Gastrocnemius medialis (tissue), 4 donors: ENCODE results near the gene FCAR. TPM values are rescaled to one million over a fixed set of nuclear protein-coding genes. Genes with fewer than 3 reads are reported as not detected.
"Not testable (repeated sequence)": the region's sequence is repeated elsewhere in the genome, so short reads cannot be mapped to it uniquely, and the experiment has no call there.

ENCODE experiments used
- ATAC-seq, 2 donors: fragments of 150-250 bp; one replicate each; pipeline ENCODE4 v1.9.1; 2016
- DNase-seq, 2 donors: peaks; one replicate each; pipeline ENCODE4 v3.0.0-alpha.2; 2019
- H3K27ac ChIP-seq, 4 donors: fragments of 200-600 bp; sonication (generic); 1 replicate in 1 of 4; 2 replicates in 3 of 4; pipeline ENCODE4 v1.5.1; 2016 to 2018; ENCODE audit warnings: mild to moderate bottlenecking in 2 of 4, moderate library complexity in 1 of 4
- H3K27me3 ChIP-seq, 3 donors: fragments of 200-600 bp; sonication (generic) in 2 of 3; 1 replicate in 1 of 3; 2 replicates in 2 of 3; pipeline versions ENCODE4 v1.5.1 to v1.6.0; 2016 to 2019; ENCODE audit warnings: mild to moderate bottlenecking in 1 of 3, moderate library complexity in 1 of 3
- H3K36me3 ChIP-seq, 2 donors: fragments of 200-600 bp; sonication (generic) in 1 of 2; one replicate each; pipeline ENCODE4 v1.5.1; 2017 to 2018
- H3K4me1 ChIP-seq, 2 donors: fragments of 200-600 bp; sonication (generic) in 1 of 2; one replicate each; pipeline ENCODE4 v1.5.1; 2016 to 2017; ENCODE audit warnings: mild to moderate bottlenecking in 2 of 2
- H3K4me3 ChIP-seq, 4 donors: fragments of 200-600 bp; sonication (generic) in 3 of 4; 1 replicate in 1 of 4; 2 replicates in 3 of 4; pipeline ENCODE4 v1.5.1; 2016 to 2019; ENCODE audit warnings: mild to moderate bottlenecking in 2 of 4
- H3K9me3 ChIP-seq, 3 donors: fragments of 200-600 bp; sonication (generic) in 2 of 3; 1 replicate in 1 of 3; 2 replicates in 2 of 3; pipeline ENCODE4 v1.5.1; 2016 to 2019
- CTCF ChIP-seq, 5 experiments: fragments of 450-650 bp in 3 of 5; fragments of 200-600 bp in 2 of 5; sonication (generic) in 2 of 5; IDR thresholded peaks in 4 of 5; conservative IDR thresholded peaks in 1 of 5; 1 replicate in 4 of 5; 2 replicates in 1 of 5; pipeline ENCODE4 v1.5.1; 2016 to 2019; ENCODE audit warnings: antibody characterized with exemption in 5 of 5, mild to moderate bottlenecking in 3 of 5, moderate library complexity in 3 of 5
- POLR2A ChIP-seq, 2 donors: fragments of 450-650 bp; IDR thresholded peaks; one replicate each; pipeline ENCODE4 v1.6.1; 2017; ENCODE audit warnings: antibody characterized with exemption in 2 of 2, mild to moderate bottlenecking in 2 of 2, moderate library complexity in 2 of 2
- in situ Hi-C, 4 donors: fragments of 200-750 bp; cut with MboI; loops; one replicate each; pipeline versions ENCODE4 v1.15.0 to v1.8.0; 2017; ENCODE audit warnings: low sequenced_read_pairs in 4 of 4
- intact Hi-C: fragments of 100-400 bp; cut with DNase I; formaldehyde crosslinking; loops from one replicate; pipeline ENCODE4 v1.15.1; 2023; ENCODE audit warnings: low total_unique reads
- total RNA-seq, 4 donors: library from RNA; depleted of rRNA; stranded (reverse); fragments of >200 nt; gene quantifications; one replicate each; pipeline versions ENCODE4 v1.1.0 to v1.2.3, GENCODE V29; 2016

The FCAR gene
- total RNA-seq, 4 donors from 2014 or later, result 0.33 to 2.0 (median 0.41) TPM; not detected in 1

DNA sequence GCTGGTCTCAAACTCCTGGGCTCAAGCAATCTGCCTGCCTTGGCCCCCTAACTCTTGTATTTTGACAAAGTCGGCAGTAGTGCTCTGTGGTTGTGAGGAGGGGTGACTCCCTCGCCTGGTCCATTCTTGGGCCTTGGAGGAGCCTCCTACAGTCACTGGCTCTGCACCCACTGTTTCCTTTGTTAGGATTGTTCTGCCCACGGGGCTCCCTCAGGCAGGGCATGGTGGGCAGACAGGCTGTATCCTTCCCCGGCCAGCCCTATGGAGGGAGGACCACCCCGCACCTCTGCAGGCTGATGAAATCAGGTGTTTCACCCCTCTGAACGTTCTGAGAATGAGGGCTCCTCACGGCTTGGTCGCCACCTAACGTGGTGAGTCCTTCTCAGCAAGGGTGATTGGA lies 9.2 kb downstream of the FCAR start:
- in situ Hi-C loops, result no loop called here
- no peak for DNase-seq
- Histone ChIP-seq H3K4me1 (no peaks in the 10 kb centered on the region), H3K4me3 (no peak overlapping the region), H3K27ac (no peak overlapping the region), H3K27me3 (no peaks in the 10 kb centered on the region), H3K9me3 (no peaks in the 10 kb centered on the region), H3K36me3 (no peaks in the 10 kb centered on the region)
- intact Hi-C loops, result no loop called here
- TF ChIP-seq POLR2A (IDR thresholded peaks at IDR 0.05) (no peak), CTCF (IDR thresholded peaks at IDR 0.05 in 4 of 5, conservative IDR thresholded peaks at IDR 0.05 in 1 of 5) (no peak)
- ATAC-seq, result no peak

GRCh38 chr19:54888239-54888638 lies 14.2 kb downstream of the FCAR start:
- Histone ChIP-seq H3K4me3 (no peak overlapping the region), H3K36me3 (no peaks in the 10 kb centered on the region), H3K4me1 (no peaks in the 10 kb centered on the region), H3K27me3 (no peaks in the 10 kb centered on the region), H3K9me3 (no peaks in the 10 kb centered on the region), H3K27ac (no peak overlapping the region)
- in situ Hi-C loops, result no loop called here
- no peak for DNase-seq
- intact Hi-C loops, result no loop called here
- no peak for ATAC-seq
- TF ChIP-seq CTCF (IDR thresholded peaks at IDR 0.05 in 4 of 5, conservative IDR thresholded peaks at IDR 0.05 in 1 of 5) (no peak), POLR2A (IDR thresholded peaks at IDR 0.05) (no peak)

- no peak overlapping the region for H3K27ac ChIP-seq
- no peaks in the 10 kb centered on the region for H3K36me3 ChIP-seq
- ATAC-seq (no peak), DNase-seq (no peak)
- H3K4me1 ChIP-seq, result no peaks in the 10 kb centered on the region
- no peaks in the 10 kb centered on the region for H3K27me3 ChIP-seq
- no peak overlapping the region for H3K4me3 ChIP-seq
- H3K9me3 ChIP-seq, result no peaks in the 10 kb centered on the region
- in situ Hi-C loops (no loop called here), intact Hi-C loops (no loop called here)
- no peak for TF ChIP-seq CTCF (IDR thresholded peaks at IDR 0.05 in 4 of 5, conservative IDR thresholded peaks at IDR 0.05 in 1 of 5)
- TF ChIP-seq POLR2A (IDR thresholded peaks at IDR 0.05), result no peak
Measured at GRCh38 chr19:54889566-54889965, 15.5 kb downstream of the FCAR start.

DNA sequence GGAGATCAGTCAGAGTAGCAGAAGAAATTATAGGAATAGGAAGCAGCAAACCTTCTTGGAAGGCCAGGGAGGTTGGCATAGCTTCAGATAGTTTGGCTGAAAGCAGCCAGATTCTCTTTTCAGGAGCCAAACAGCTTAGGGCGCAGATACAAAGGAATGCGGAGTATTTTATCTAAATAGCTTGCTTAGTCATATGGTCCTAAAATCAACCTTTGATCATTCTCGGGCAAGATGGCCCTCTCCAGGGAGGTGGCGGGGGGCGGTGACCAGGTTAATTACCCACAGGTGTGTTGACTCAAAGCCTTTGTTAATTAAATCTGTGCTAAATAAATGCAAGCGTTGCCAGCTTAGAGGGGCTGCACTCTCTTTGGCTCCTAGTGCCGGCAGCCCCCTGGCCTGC lies 19.4 kb downstream of the FCAR start:
- Histone ChIP-seq H3K4me1 (no peaks in the 10 kb centered on the region), H3K27ac (no peak overlapping the region), H3K4me3 (no peak overlapping the region), H3K9me3 (no peaks in the 10 kb centered on the region), H3K27me3 (no peaks in the 10 kb centered on the region), H3K36me3 (no peaks in the 10 kb centered on the region)
- ATAC-seq (no peak), DNase-seq (no peak)
- in situ Hi-C loops, result no loop called here
- TF ChIP-seq POLR2A (IDR thresholded peaks at IDR 0.05) (no peak), CTCF (IDR thresholded peaks at IDR 0.05 in 4 of 5, conservative IDR thresholded peaks at IDR 0.05 in 1 of 5) (no peak)
- intact Hi-C loops, result no loop called here

GRCh38 chr19:54894106-54894505 lies 20.1 kb downstream of the FCAR start:
- in situ Hi-C loops, H3K4me3 ChIP-seq, H3K36me3 ChIP-seq, H3K9me3 ChIP-seq, ATAC-seq, H3K4me1 ChIP-seq, intact Hi-C loops, DNase-seq, H3K27ac ChIP-seq, H3K27me3 ChIP-seq: not testable (repeated sequence)
